IMR-90 (cell line): ENCODE measurements around the gene SNRNP25.

Experiments used
- BHLHE40 ChIP-seq: fragments of 150-350 bp; IDR thresholded peaks from 2 replicates; pipeline ENCODE4 v1.6.1; 2016; ENCODE audit warnings: mild to moderate bottlenecking, low read depth, low read length
- CEBPB ChIP-seq: IDR thresholded peaks from 2 replicates; pipeline ENCODE4 v1.6.1; 2012; ENCODE audit warnings: low read depth, low read length, improper control_type of control experiment
- CHD1 ChIP-seq: IDR thresholded peaks from 2 replicates; pipeline ENCODE4 v1.6.1; 2012; ENCODE audit warnings: low read depth, low read length, improper control_type of control experiment
- CTCF ChIP-seq: conservative IDR thresholded peaks from 2 replicates; pipeline ENCODE4 v1.5.1; 2012; ENCODE audit warnings: mild to moderate bottlenecking, low read depth, low read length, improper control_type of control experiment
- MAFK ChIP-seq: IDR thresholded peaks from 2 replicates; pipeline ENCODE4 v1.6.1; 2012; ENCODE audit warnings: low read depth, low read length, improper control_type of control experiment
- MXI1 ChIP-seq: IDR thresholded peaks from 2 replicates; pipeline ENCODE4 v1.6.1; 2012; ENCODE audit warnings: low read depth, mild to moderate bottlenecking, low read length, moderate library complexity, borderline replicate concordance
- NFE2L2 ChIP-seq: fragments of 150-350 bp; IDR thresholded peaks from 2 replicates; pipeline ENCODE4 v1.6.1; 2016; ENCODE audit warnings: low read depth, mild to moderate bottlenecking, low read length
- POLR2A ChIP-seq: IDR thresholded peaks from 2 replicates; pipeline ENCODE4 v1.6.1; 2012; ENCODE audit warnings: mild to moderate bottlenecking, low read depth, low read length
- RCOR1 ChIP-seq: IDR thresholded peaks from 2 replicates; pipeline ENCODE4 v1.6.1; 2012; ENCODE audit warnings: mild to moderate bottlenecking, low read length, improper control_type of control experiment; ENCODE audit not compliant: insufficient replicate concordance
- RFX5 ChIP-seq: IDR thresholded peaks from 2 replicates; pipeline ENCODE4 v1.8.0; 2012; ENCODE audit warnings: low read depth, mild to moderate bottlenecking, low read length, moderate library complexity
- USF2 ChIP-seq: fragments of 150-350 bp; IDR thresholded peaks from 2 replicates; pipeline ENCODE4 v1.6.1; 2017; ENCODE audit warnings: mild to moderate bottlenecking, antibody characterized with exemption, low read length, low read depth

DNA sequence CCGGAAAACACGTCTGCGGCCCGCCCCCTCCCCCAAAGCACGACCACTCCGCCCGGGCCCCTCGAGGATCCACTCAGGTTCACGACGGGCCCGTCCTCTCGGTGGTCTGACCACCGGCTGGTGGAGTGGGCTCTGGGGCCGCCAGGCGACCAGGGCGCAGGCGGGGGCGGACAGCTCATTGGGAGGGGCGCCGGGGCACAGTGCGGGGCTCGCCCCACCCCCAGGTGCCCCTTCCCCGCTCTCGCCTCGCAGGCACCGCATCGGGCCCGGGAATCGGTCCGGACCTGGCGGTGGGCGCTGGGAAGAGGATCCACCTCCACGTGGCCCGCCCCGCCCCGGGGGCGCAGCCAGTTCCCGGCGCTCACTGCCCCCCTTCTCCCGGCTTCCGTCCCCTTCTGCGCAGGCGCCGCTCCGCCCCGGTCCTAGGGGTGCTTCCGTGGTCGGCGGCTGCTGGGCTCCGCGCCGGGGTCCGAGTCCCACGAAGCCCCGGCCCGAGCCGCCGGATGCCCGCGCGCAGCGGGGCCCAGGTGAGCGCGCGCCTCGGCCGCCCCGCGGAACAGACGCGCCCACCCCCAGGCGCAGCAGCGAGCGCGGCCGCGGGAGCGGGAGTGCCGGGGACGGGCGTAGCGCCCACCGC, 24.3 kb downstream of the SNRNP25 start, which contains the start of gene MPG:
- peak; percentile 81 for TF ChIP-seq POLR2A
- TF ChIP-seq RCOR1 = no peak
- no peak for TF ChIP-seq CTCF
- no peak for TF ChIP-seq NFE2L2
- no peak for TF ChIP-seq RFX5
- no peak for TF ChIP-seq BHLHE40
- TF ChIP-seq MXI1 = peak; percentile 75; the same call in 1 of the 2 replicates
- no peak for TF ChIP-seq CEBPB
- TF ChIP-seq MAFK = no peak
- peak; percentile 78 for TF ChIP-seq USF2
- TF ChIP-seq CHD1 = no peak
